GM06990 (cell line): ENCODE measurements around the gene AP2B1.

Experiments used
- DNase-seq: peaks from one replicate; pipeline ENCODE4 v3.0.0-alpha.2; 2011; ENCODE audit not compliant: insufficient read length; ENCODE audit errors: extremely low read depth
- H3K27me3 ChIP-seq: replicated peaks from 2 replicates; pipeline ENCODE4 v1.6.0; 2011; ENCODE audit warnings: low read length; ENCODE audit not compliant: control insufficient read depth, insufficient read depth
- H3K36me3 ChIP-seq: 2 replicates; pipeline ENCODE4 v1.5.1; 2011; ENCODE audit warnings: low read length; ENCODE audit not compliant: control insufficient read depth, insufficient read depth
- H3K4me3 ChIP-seq: replicated peaks from 2 replicates; pipeline ENCODE4 v1.5.1; 2011; ENCODE audit warnings: low read depth, mild to moderate bottlenecking, control low read depth, low read length
- TF ChIP-seq, protein P1 (sequence below): IDR thresholded peaks from 2 replicates; pipeline ENCODE4 v1.5.1; 2011; ENCODE audit warnings: low read length, control low read depth, mild to moderate bottlenecking, inconsistent platforms; ENCODE audit not compliant: insufficient read depth, poor library complexity, severe bottlenecking

AP2B1 gene

DNA sequence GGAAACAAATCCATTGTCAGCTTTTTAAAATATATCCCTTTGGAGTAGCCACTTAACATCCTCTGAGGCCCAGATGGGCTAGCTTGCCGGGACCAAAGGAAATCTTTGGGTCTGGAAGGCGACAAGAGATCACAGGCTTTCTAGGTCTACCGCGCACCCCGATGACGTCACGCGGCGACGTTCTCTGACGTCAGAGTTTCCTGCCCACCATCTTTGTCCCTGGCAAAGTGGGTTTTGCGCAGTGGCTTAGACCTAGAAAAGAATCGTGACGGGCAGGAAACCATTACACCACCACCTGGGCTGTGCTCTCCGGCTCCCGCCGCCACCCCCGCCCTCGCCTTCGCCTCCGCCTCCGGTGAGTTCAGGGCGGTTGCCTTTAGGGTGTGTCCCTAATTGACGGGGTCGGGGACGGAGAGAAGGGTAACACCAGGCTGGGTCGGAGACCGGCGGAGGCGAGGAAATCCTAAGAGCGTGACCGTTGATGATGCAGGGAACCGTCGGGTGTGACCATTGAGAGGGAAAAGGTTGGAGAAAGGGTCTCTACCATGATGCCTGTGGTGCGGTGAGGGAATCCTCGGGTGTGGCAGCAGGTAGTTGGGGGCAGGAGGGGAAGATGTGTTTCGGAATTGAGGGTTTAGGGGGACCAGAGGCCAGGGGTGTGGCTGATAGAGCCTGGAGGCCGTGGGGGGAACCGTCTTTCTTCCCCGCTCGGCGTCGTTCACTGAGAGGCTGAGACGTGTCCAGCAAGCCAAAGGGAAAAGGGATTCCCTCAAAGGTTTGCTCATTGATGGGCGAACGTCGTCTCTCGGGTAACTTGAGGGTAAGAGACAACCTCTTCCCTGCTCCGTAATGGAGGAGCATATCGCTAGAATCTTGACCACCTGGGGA, at the start of gene AP2B1:
Gene AP2B1, plus strand, starts transcription at position 249 of the 888 bp plus-strand sequence. CDS start 6,709 bp downstream, outside the sequence.
- Histone ChIP-seq H3K4me3 (peak within 1 kb of the TSS; percentile 95), H3K36me3 (no peaks in the 10 kb centered on the region), H3K27me3 (no peaks in the 10 kb centered on the region)
- TF ChIP-seq, protein P1, sequence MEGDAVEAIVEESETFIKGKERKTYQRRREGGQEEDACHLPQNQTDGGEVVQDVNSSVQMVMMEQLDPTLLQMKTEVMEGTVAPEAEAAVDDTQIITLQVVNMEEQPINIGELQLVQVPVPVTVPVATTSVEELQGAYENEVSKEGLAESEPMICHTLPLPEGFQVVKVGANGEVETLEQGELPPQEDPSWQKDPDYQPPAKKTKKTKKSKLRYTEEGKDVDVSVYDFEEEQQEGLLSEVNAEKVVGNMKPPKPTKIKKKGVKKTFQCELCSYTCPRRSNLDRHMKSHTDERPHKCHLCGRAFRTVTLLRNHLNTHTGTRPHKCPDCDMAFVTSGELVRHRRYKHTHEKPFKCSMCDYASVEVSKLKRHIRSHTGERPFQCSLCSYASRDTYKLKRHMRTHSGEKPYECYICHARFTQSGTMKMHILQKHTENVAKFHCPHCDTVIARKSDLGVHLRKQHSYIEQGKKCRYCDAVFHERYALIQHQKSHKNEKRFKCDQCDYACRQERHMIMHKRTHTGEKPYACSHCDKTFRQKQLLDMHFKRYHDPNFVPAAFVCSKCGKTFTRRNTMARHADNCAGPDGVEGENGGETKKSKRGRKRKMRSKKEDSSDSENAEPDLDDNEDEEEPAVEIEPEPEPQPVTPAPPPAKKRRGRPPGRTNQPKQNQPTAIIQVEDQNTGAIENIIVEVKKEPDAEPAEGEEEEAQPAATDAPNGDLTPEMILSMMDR = no peak
- peak; percentile 98 for DNase-seq

DNA sequence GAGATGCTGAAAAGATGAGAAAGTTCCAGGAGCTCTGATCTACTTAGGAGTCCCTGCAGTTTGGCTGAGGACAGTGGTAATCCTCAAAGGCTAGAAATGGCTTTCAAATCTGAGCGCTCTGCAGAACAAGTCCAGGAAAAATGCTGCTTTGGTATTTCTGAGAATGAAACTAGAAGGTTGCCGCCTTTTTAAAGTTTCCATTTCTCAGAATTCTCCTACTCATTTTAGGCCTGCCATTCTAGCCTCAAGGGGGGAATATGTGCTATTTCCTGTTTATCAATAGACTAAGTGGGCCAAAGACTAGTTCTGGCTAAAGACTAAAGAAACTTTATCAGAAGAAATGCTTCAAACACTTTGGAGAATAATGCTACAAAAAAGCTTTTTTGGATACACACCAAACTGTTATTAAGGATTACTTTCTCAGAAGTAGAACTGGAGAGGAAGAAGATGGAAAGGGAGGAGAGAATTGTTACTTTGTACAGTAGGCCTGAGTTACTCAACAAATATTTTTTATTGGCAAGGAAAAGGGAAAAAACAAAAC, 49.5 kb upstream of the AP2B1 start, which contains the start of gene SLFN12L:
Gene SLFN12L, minus strand, starts transcription at position 78 of the 541 bp plus-strand sequence. CDS start 15,314 bp downstream, outside the sequence.
- H3K27me3 ChIP-seq = no peaks in the 10 kb centered on the region
- peak; percentile 36 for DNase-seq
- TF ChIP-seq, protein P1 = no peak
- peak within 1 kb of the TSS; percentile 47 for H3K4me3 ChIP-seq
- no peaks in the 10 kb centered on the region for H3K36me3 ChIP-seq

DNA sequence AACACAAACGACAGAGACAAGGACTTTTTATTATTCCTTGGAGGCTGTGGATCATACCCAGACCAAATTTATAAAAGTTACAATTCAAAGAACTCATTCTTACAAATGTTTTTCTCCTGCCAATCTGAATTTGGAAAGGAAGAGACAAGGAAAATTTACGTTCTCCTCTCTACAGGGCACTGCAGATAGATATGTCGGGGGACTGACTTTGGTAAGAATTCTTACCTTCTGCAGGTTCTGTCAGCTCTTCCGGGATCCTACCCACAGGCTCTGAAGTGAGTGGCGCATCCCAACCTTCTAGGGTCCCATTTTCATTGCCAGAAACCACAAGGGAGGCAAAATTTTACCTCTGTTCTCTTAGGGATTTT, 47.5 kb upstream of the AP2B1 start:
- Histone ChIP-seq H3K4me3 (peak overlapping the region; percentile 31), H3K27me3 (no peaks in the 10 kb centered on the region), H3K36me3 (no peaks in the 10 kb centered on the region)
- DNase-seq = no peak
- TF ChIP-seq, protein P1 = no peak

DNA sequence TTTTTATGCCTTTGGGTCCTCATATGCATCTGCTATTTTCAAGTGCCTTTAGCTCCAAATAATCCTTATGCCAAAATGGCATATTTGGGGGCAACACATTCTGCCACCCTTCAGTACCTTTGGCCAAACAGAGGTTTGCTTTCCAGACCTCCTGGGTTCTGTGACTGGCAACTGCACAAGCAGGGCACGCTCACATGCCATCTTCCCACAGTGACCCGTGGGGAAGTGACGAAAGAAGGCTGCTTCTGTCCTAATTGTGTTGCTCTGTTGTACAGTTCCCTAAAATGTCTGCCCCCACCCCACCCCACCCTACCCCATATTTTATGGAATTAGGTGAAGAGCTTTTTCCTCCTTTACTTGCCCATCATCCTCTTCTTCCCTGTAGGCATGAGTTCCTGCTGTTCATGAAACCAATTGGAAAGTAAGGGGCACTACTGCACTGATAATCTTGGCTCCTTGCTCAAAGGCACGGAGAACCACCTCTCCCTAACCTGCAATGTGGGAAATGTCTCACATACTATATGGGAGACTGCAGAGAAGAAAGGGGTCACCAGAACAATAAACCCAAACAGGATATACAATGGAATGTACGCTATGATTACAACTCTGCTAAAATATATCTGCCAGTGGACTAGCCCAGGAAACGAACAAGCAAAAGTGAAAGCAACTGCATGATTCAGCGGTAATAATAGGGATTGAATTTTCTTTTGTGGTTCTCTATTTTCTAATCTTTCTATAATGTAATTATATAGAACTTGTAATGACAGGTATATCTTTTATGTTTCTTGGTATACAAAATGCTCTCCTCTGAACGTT, 46.3 kb upstream of the AP2B1 start:
- peak; percentile 22 for DNase-seq
- H3K27me3 ChIP-seq = no peaks in the 10 kb centered on the region
- H3K36me3 ChIP-seq = no peaks in the 10 kb centered on the region
- TF ChIP-seq, protein P1 = peak; percentile 3
- H3K4me3 ChIP-seq = peak overlapping the region; percentile 56

DNA sequence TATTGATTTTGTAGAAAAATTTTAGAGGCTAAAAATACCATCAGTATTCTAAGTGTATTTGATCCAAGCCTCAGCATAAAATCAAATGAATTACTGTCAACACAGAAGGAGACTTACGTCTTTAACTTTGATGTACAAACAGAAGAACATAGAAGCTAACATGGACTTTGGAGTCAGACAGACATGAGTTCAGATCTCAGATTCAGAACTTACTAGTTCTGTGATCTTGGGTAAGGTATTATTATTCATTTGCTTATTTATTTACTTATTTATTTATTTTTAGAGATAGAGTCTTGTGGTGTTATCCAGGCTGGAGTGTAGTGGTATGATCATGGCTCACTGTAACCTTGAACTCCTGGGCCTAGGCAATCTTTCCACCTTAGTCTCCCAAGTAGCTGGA, 45.7 kb upstream of the AP2B1 start:
- H3K36me3 ChIP-seq = no peaks in the 10 kb centered on the region
- H3K4me3 ChIP-seq = peak overlapping the region; percentile 56
- TF ChIP-seq, protein P1 = no peak
- no peaks in the 10 kb centered on the region for H3K27me3 ChIP-seq
- no peak for DNase-seq
